GM12878 (cell line): Measurements from ENCODE around the gene XNDC1N. TPM values are rescaled to one million over a fixed set of nuclear protein-coding genes. Genes with fewer than 3 reads are reported as not detected.

Experiments
- ATAC-seq: fragments of 200-7000 bp; cut with Tn5 transposase; 3 replicates; pipeline ENCODE4 v1.9.1; 2020; ENCODE audit warnings: mild to moderate bottlenecking, moderate library complexity
- BruUV-seq: library from RNA; stranded (reverse); fragments of 400-500 nt; replicated peaks from 2 replicates; lab custom pipeline; 2021; lab: Mats Ljungman, UMichigan
- CTCF ChIA-PET: fragments of 300-600 bp; sonication (Branson Sonifier 250); formaldehyde crosslinking; extraction: SDS; loops from one replicate; lab custom pipeline; 2021; ENCODE audit warnings: inconsistent platforms; lab: Yijun Ruan, JAX
- POLR2A ChIA-PET: fragments of 350-600 bp; formaldehyde crosslinking; extraction: SDS; loops from one replicate; lab custom pipeline; 2021; ENCODE audit warnings: inconsistent platforms; lab: Charles Lee
- RAD21 ChIA-PET: fragments of 300-600 bp; sonication (Branson Sonifier 250); formaldehyde crosslinking; loops from one replicate; lab custom pipeline; 2023; ENCODE audit warnings: antibody characterized with exemption; ENCODE audit not compliant: unreplicated experiment; lab: Charles Lee
- SMC1A ChIA-PET: fragments of 300-600 bp; sonication (Branson Sonifier 250); formaldehyde crosslinking; loops from one replicate; lab custom pipeline; 2023; ENCODE audit not compliant: unreplicated experiment, uncharacterized antibody; lab: Charles Lee
- DNase-seq: peaks from one replicate; pipeline ENCODE4 v3.0.0-alpha.2; 2011; ENCODE audit warnings: low read depth, low spot score
- FAIRE-seq: peaks from 3 replicates; lab custom pipeline; 2011; peaks lifted over from hg19 to GRCh38; lab: Jason Lieb, UNC
- H2AFZ ChIP-seq: 2 replicates; pipeline ENCODE4 v1.6.0; 2011; ENCODE audit warnings: low read depth, low read length, control low read depth; ENCODE audit not compliant: control insufficient read depth
- H3K27ac ChIP-seq: 2 replicates; pipeline ENCODE4 v1.5.1; 2011; ENCODE audit warnings: control low read depth; ENCODE audit not compliant: control insufficient read depth, insufficient read depth
- H3K27me3 ChIP-seq, 2 experiments: replicated peaks in 1 of 2; 2 replicates each; pipeline versions ENCODE4 v1.6.0 to v1.6.1; 2011; ENCODE audit warnings: low read length in 1 of 2; ENCODE audit not compliant: control insufficient read depth in 2 of 2, insufficient read depth in 2 of 2
- H3K36me3 ChIP-seq, 2 experiments: 2 replicates each; pipeline ENCODE4 v1.5.1; 2011; ENCODE audit warnings: low read length in 1 of 2; ENCODE audit not compliant: control insufficient read depth in 2 of 2, insufficient read depth in 2 of 2
- H3K4me1 ChIP-seq: 2 replicates; pipeline ENCODE4 v1.6.1; 2011; ENCODE audit warnings: mild to moderate bottlenecking, low read length, moderate library complexity, mixed read lengths; ENCODE audit not compliant: control insufficient read depth, insufficient read depth
- H3K4me2 ChIP-seq: 2 replicates; pipeline ENCODE4 v1.6.0; 2011; ENCODE audit warnings: control low read depth; ENCODE audit not compliant: control insufficient read depth, insufficient read depth
- H3K4me3 ChIP-seq: fragments of 200-600 bp; sonication (generic); 2 replicates; pipeline ENCODE4 v1.5.1; 2016
- H3K79me2 ChIP-seq: 2 replicates; pipeline ENCODE4 v1.6.0; 2011; ENCODE audit warnings: low read length; ENCODE audit not compliant: control insufficient read depth, insufficient read depth
- H3K9ac ChIP-seq: 2 replicates; pipeline ENCODE4 v1.8.0; 2011; ENCODE audit warnings: low read length, control low read depth, mixed read lengths; ENCODE audit not compliant: control insufficient read depth, insufficient read depth
- H3K9me3 ChIP-seq: replicated peaks from 3 replicates; pipeline ENCODE4 v1.5.1; 2011; ENCODE audit warnings: mild to moderate bottlenecking, low read length; ENCODE audit not compliant: control insufficient read depth, insufficient read depth
- H4K20me1 ChIP-seq: 2 replicates; pipeline ENCODE4 v1.6.0; 2011; ENCODE audit not compliant: control insufficient read depth, insufficient read depth
- ASH2L ChIP-seq: fragments of 300-600, 200-600 bp; sonication (generic); IDR thresholded peaks from 2 replicates; pipeline ENCODE4 v1.6.1; 2017; ENCODE audit warnings: low read depth, mild to moderate bottlenecking, borderline replicate concordance
- ATF2 ChIP-seq: IDR thresholded peaks from 2 replicates; pipeline ENCODE4 v1.6.1; 2012; ENCODE audit warnings: low read length, inconsistent platforms
- BCL11A ChIP-seq: IDR thresholded peaks from 2 replicates; pipeline ENCODE4 v1.6.1; 2011; ENCODE audit warnings: low read depth, low read length
- BRCA1 ChIP-seq: IDR thresholded peaks from 2 replicates; pipeline ENCODE4 v1.6.1; 2011; ENCODE audit warnings: low read depth, low read length, improper control_type of control experiment
- CBFB ChIP-seq: IDR thresholded peaks from 2 replicates; pipeline ENCODE4 v1.6.1; 2016; ENCODE audit warnings: antibody characterized with exemption, low read depth
- EED ChIP-seq: sonication (generic); IDR thresholded peaks from 2 replicates; pipeline ENCODE4 v1.6.1; 2016; ENCODE audit warnings: antibody characterized with exemption, low read depth
- ESRRA ChIP-seq: IDR thresholded peaks from 2 replicates; pipeline ENCODE4 v1.6.1; 2012; ENCODE audit warnings: mild to moderate bottlenecking, low read length, improper control_type of control experiment
- HDAC2 ChIP-seq: fragments of 200-600 bp; sonication (generic); IDR thresholded peaks from 2 replicates; pipeline ENCODE4 v1.6.1; 2017
- HDGF ChIP-seq: fragments of 450-650 bp; IDR thresholded peaks from 2 replicates; pipeline ENCODE4 v1.6.1; 2016; ENCODE audit warnings: antibody characterized with exemption
- MLLT1 ChIP-seq: fragments of 450-650 bp; IDR thresholded peaks from 2 replicates; pipeline ENCODE4 v1.6.1; 2016; ENCODE audit warnings: mild to moderate bottlenecking
- NBN ChIP-seq: fragments of 450-650 bp; IDR thresholded peaks from 2 replicates; pipeline ENCODE4 v1.6.1; 2016
- NKRF ChIP-seq: fragments of 450-650 bp; conservative IDR thresholded peaks from 2 replicates; pipeline ENCODE4 v1.6.1; 2017; ENCODE audit warnings: mild to moderate bottlenecking, moderate library complexity
- RFX5 ChIP-seq: IDR thresholded peaks from 2 replicates; pipeline ENCODE4 v1.6.1; 2011; ENCODE audit warnings: low read depth, low read length, improper control_type of control experiment
- SMC3 ChIP-seq: IDR thresholded peaks from 2 replicates; pipeline ENCODE4 v1.6.1; 2011; ENCODE audit warnings: low read length, improper control_type of control experiment, borderline replicate concordance
- SRF ChIP-seq, 2 experiments: IDR thresholded peaks; 2 replicates each; pipeline ENCODE4 v1.6.1; 2011; ENCODE audit warnings: low read depth in 2 of 2, low read length in 2 of 2, mild to moderate bottlenecking in 1 of 2, moderate library complexity in 1 of 2
- WGBS: methylation state at CpG from one replicate; pipeline ENCODE4 v1.1.6; 2016; ENCODE audit warnings: low lambda C conversion rate; ENCODE audit not compliant: insufficient replicate concordance, insufficient coverage; ENCODE audit errors: missing lambda C conversion rate; 5-methylcytosine and 5-hydroxymethylcytosine counted together
- in situ Hi-C: fragments of 300-500 bp; cut with MboI; formaldehyde crosslinking; loops from 9 replicates; pipeline ENCODE4 v1.14.3; 2018; ENCODE audit warnings: mixed read lengths
- intact Hi-C: fragments of 100-400 bp; cut with micrococcal nuclease; formaldehyde crosslinking; loops from one replicate; pipeline ENCODE4 v1.14.2; 2022; ENCODE audit not compliant: unreplicated experiment
- polyA plus RNA-seq, 11 experiments: library from polyadenylated mRNA; depleted of rRNA in 4 of 11; unstranded in 6 of 11; stranded (reverse) in 5 of 11; fragments of >200 nt; fragmentation: Nextera tagmentation in 4 of 11; fragmentation: Illumina TruSeq in 1 of 11; extraction: Ambion mirVana in 4 of 11; extraction: Trizol in 1 of 11; gene quantifications; 1 replicate in 1 of 11; 2 replicates in 10 of 11; pipeline versions ENCODE4 v1.2.1 to v1.2.3, GENCODE V29; 2011 to 2016; ENCODE audit warnings: inconsistent platforms in 2 of 11, missing spikeins in 2 of 11, low read depth in 1 of 11
- total RNA-seq, 4 experiments: library from RNA; depleted of rRNA in 3 of 4; stranded (reverse); fragments of >200 nt in 3 of 4; fragmentation: Illumina TruSeq in 1 of 4; extraction: Trizol in 1 of 4; gene quantifications; 2 replicates each; pipeline versions ENCODE4 v1.2.1 to v1.2.3, GENCODE V29; 2013 to 2021

Gene XNDC1N
- total and polyA plus RNA-seq, 10 of the 15 experiments (the other 5 are each of a cell fraction or from before 2014, with no cell fraction given), result 5.7 to 13.7 (median 9.8) TPM

- no peak for TF ChIP-seq ASH2L
- TF ChIP-seq BRCA1, result no peak
- TF ChIP-seq BCL11A, result no peak
- TF ChIP-seq EED, result no peak
- no peak for TF ChIP-seq SRF (IDR thresholded peaks at IDR 0.05; ENCODE audit: low read depth in 2 of 2, low read length in 2 of 2)
- no peak for TF ChIP-seq CBFB
These were observed 27.6 kb upstream of the XNDC1N start (continued) for GRCh38 chr11:71955898-71956456.

- Histone ChIP-seq H3K4me1 (no peaks in the 10 kb centered on the region; the same call in 1 of the 2 replicates), H3K4me3 (no peak overlapping the region), H3K9me3 (no peaks in the 10 kb centered on the region), H3K4me2 (no peak overlapping the region), H3K79me2 (peaks cover 66% of the 10 kb centered on the region), H4K20me1 (no peaks in the 10 kb centered on the region), H2AFZ (no peak overlapping the region), H3K9ac (no peak overlapping the region), H3K36me3 (peaks cover 0 to 2% of the 10 kb centered on the region in 2 experiments; a peak in 3 of 4 replicates), H3K27ac (no peak overlapping the region), H3K27me3 (no peaks in the 10 kb centered on the region)
- in situ Hi-C loops (no loop called here), intact Hi-C loops (no loop called here)
- no peak for ATAC-seq
- ChIA-PET POLR2A (interaction anchor here (0.6 kb wide), 1 partner anchor 31 kb away, joined by 5 read pairs; no protein-coding TSS in a partner anchor), SMC1A (interaction anchor here (1.2 kb wide), 1 partner anchor 23 kb away, joined by 4 read pairs; the partner anchor contains the start of genes RNF121 and XNDC1N), RAD21 (interaction anchor here (0.7 kb wide), 1 partner anchor 153 kb away, joined by 3 read pairs; no protein-coding TSS in a partner anchor), CTCF (interaction anchor here (0.6 to 0.7 kb wide), 2 partner anchors 74 to 479 kb away, joined by 3 to 5 read pairs; no protein-coding TSS in a partner anchor)
- WGBS, result 61% methylated on average over 4 of the region's 4 CpGs
- no TSS peak for BruUV-seq
- FAIRE-seq, result no peak
- no peak for DNase-seq
- TF ChIP-seq SMC3 (no peak), HDAC2 (no peak), NKRF (no peak), ESRRA (no peak), HDGF (no peak), RFX5 (no peak), ATF2 (no peak), MLLT1 (no peak), NBN (no peak)
These were observed 23.4 kb upstream of the XNDC1N start for GRCh38 chr11:71951741-71952310.
